Right atrium auricular region (tissue), 2 donors: ENCODE data around the gene CLCF1. TPM values are rescaled to one million over a fixed set of nuclear protein-coding genes. Genes with fewer than 3 reads are reported as not detected.

ENCODE experiments used
- DNase-seq: peaks from one replicate; pipeline ENCODE4 v3.0.0-alpha.2; 2019; ENCODE audit warnings: low spot score
- H3K27ac ChIP-seq, 2 donors: fragments of 200-600 bp; sonication (generic); 1 replicate in 1 of 2; 2 replicates in 1 of 2; pipeline ENCODE4 v1.5.1; 2016 to 2019
- H3K27me3 ChIP-seq, 2 donors: fragments of 200-600 bp; sonication (generic); one replicate each; pipeline versions ENCODE4 v1.5.1 to v1.6.0; 2017 to 2019
- H3K36me3 ChIP-seq: fragments of 200-600 bp; sonication (generic); one replicate; pipeline ENCODE4 v1.5.1; 2016
- H3K4me1 ChIP-seq, 2 donors: fragments of 200-600 bp; sonication (generic); one replicate each; pipeline versions ENCODE4 v1.5.1 to v1.6.0; 2017 to 2019
- H3K4me3 ChIP-seq, 2 donors: fragments of 200-600 bp; sonication (generic); 1 replicate in 1 of 2; 2 replicates in 1 of 2; pipeline ENCODE4 v1.5.1; 2017 to 2019; ENCODE audit warnings: mild to moderate bottlenecking in 1 of 2, moderate library complexity in 1 of 2
- H3K9me3 ChIP-seq, 2 donors: fragments of 200-600 bp; sonication (generic); one replicate each; pipeline ENCODE4 v1.5.1; 2019
- CTCF ChIP-seq, 2 donors: fragments of 200-600 bp; sonication (generic); IDR thresholded peaks; one replicate each; pipeline ENCODE4 v1.5.1; 2019; ENCODE audit warnings: antibody characterized with exemption in 2 of 2
- total RNA-seq, 2 donors: library from RNA; depleted of rRNA; stranded (reverse); fragments of >200 nt; gene quantifications; one replicate each; pipeline ENCODE4 v1.1.0, GENCODE V29; 2016

The CLCF1 gene
- total RNA-seq, 2 donors from 2014 or later, result 2.7 to 18.0 TPM

GRCh38 chr11:67397536-67397935 lies 24.1 kb upstream of the CLCF1 start:
- Histone ChIP-seq H3K27me3 (no peaks in the 10 kb centered on the region), H3K36me3 (peaks cover 37% of the 10 kb centered on the region), H3K4me3 (no peak overlapping the region), H3K4me1 (peaks cover 0 to 31% of the 10 kb centered on the region in 2 donors), H3K9me3 (no peaks in the 10 kb centered on the region), H3K27ac (no peak overlapping the region)
- no peak for DNase-seq
- no peak for TF ChIP-seq CTCF (IDR thresholded peaks at IDR 0.05)

- peaks cover 0 to 37% of the 10 kb centered on the region in 2 donors for H3K4me1 ChIP-seq
- TF ChIP-seq CTCF (IDR thresholded peaks at IDR 0.05), result no peak
- no peaks in the 10 kb centered on the region for H3K9me3 ChIP-seq
- no peak for DNase-seq
- peaks cover 37% of the 10 kb centered on the region for H3K36me3 ChIP-seq
- no peak overlapping the region for H3K4me3 ChIP-seq
- no peaks in the 10 kb centered on the region for H3K27me3 ChIP-seq
- no peak overlapping the region for H3K27ac ChIP-seq
Observed at GRCh38 chr11:67396587-67397389, 23.4 kb upstream of the CLCF1 start.

- TF ChIP-seq CTCF (IDR thresholded peaks at IDR 0.05), result no peak
- H3K9me3 ChIP-seq, result no peaks in the 10 kb centered on the region
- H3K4me3 ChIP-seq, result no peak overlapping the region
- peaks cover 37% of the 10 kb centered on the region for H3K36me3 ChIP-seq
- no peaks in the 10 kb centered on the region for H3K27me3 ChIP-seq
- H3K27ac ChIP-seq, result no peak overlapping the region
- DNase-seq, result no peak
- H3K4me1 ChIP-seq, result peaks cover 0 to 40% of the 10 kb centered on the region in 2 donors
Observed at GRCh38 chr11:67396259-67396581, 22.8 kb upstream of the CLCF1 start.

GRCh38 chr11:67395555-67396258 lies 22.3 kb upstream of the CLCF1 start:
- no peak overlapping the region for H3K4me3 ChIP-seq
- H3K36me3 ChIP-seq, result peaks cover 37% of the 10 kb centered on the region
- no peak for DNase-seq
- peaks cover 0 to 40% of the 10 kb centered on the region in 2 donors for H3K4me1 ChIP-seq
- TF ChIP-seq CTCF (IDR thresholded peaks at IDR 0.05), result no peak
- no peak overlapping the region for H3K27ac ChIP-seq
- H3K9me3 ChIP-seq, result no peaks in the 10 kb centered on the region
- no peaks in the 10 kb centered on the region for H3K27me3 ChIP-seq

GRCh38 chr11:67393990-67394389 lies 20.6 kb upstream of the CLCF1 start:
- no peak overlapping the region for H3K4me3 ChIP-seq
- H3K27me3 ChIP-seq, result no peaks in the 10 kb centered on the region
- no peaks in the 10 kb centered on the region for H3K9me3 ChIP-seq
- no peak for DNase-seq
- no peak for TF ChIP-seq CTCF (IDR thresholded peaks at IDR 0.05)
- peaks cover 0 to 32% of the 10 kb centered on the region in 2 donors for H3K4me1 ChIP-seq
- H3K36me3 ChIP-seq, result peaks cover 29% of the 10 kb centered on the region
- no peak overlapping the region for H3K27ac ChIP-seq
